Psoas muscle (tissue), 8 donors: Measurements from ENCODE around the gene MAOB. TPM values are rescaled to one million over a fixed set of nuclear protein-coding genes. Genes with fewer than 3 reads are reported as not detected.

Experiments
- ATAC-seq, 4 donors: fragments of 200-7000 bp; cut with Tn5 transposase; one replicate each; pipeline ENCODE4 v1.9.1; 2020; ENCODE audit warnings: moderate library complexity in 3 of 4, mild to moderate bottlenecking in 2 of 4
- DNase-seq, 2 donors: peaks; one replicate each; pipeline ENCODE4 v3.0.0-alpha.2; 2020
- H3K27ac ChIP-seq: fragments of 200-600 bp; one replicate; pipeline ENCODE4 v1.8.0; 2022
- H3K27me3 ChIP-seq, 3 donors: fragments of 200-600 bp in 1 of 3; one replicate each; pipeline versions ENCODE4 v1.6.1 to v1.8.0; 2013 to 2022; ENCODE audit warnings: low read length in 2 of 3, mild to moderate bottlenecking in 2 of 3, moderate library complexity in 1 of 3; ENCODE audit not compliant: insufficient read depth in 3 of 3
- H3K36me3 ChIP-seq, 2 donors: fragments of 200-600 bp in 1 of 2; one replicate each; pipeline versions ENCODE4 v1.6.1 to v1.8.0; 2013 to 2022; ENCODE audit warnings: low read depth in 1 of 2, mild to moderate bottlenecking in 1 of 2, moderate library complexity in 1 of 2; ENCODE audit not compliant: insufficient read depth in 1 of 2
- H3K4me1 ChIP-seq: fragments of 200-600 bp; one replicate; pipeline ENCODE4 v1.8.0; 2022
- H3K4me3 ChIP-seq: fragments of 200-600 bp; one replicate; pipeline ENCODE4 v1.8.0; 2022; ENCODE audit warnings: mild to moderate bottlenecking
- H3K9me3 ChIP-seq: fragments of 200-600 bp; one replicate; pipeline ENCODE4 v1.8.0; 2022
- CTCF ChIP-seq: fragments of 200-600 bp; IDR thresholded peaks from one replicate; pipeline ENCODE4 v1.8.0; 2022; ENCODE audit warnings: antibody characterized with exemption
- WGBS, 3 donors: extraction: QIAGEN DNeasy Blood & Tissue Kit; methylation state at CpG; one replicate each; pipeline versions ENCODE4 v1.1.6 to v1.1.7; 2013; 5-methylcytosine and 5-hydroxymethylcytosine counted together
- intact Hi-C, 2 donors: fragments of 100-400 bp; cut with DNase I; formaldehyde crosslinking; loops; one replicate each; pipeline versions ENCODE4 v1.11.0 to v1.14.2; 2022
- polyA plus RNA-seq, 3 donors: library from polyadenylated mRNA; stranded (reverse); fragments of 200-250 nt; gene quantifications; one replicate each; pipeline ENCODE4 v1.2.3, GENCODE V29; 2013
- total RNA-seq, 4 donors: library from RNA; stranded (reverse); fragmentation: NEBNext Ultra II Directional in 2 of 4; extraction: Animal tissue kit (Norgen Biotek cat#: 25700) in 2 of 4; gene quantifications; one replicate each; pipeline versions ENCODE4 v1.2.1 to v1.2.4, GENCODE V29; 2021 to 2023
- donor health status: healthy with polysubstance abuse.
- donor health status: DM: no; HTN: no; CAD: no; lungs with moderate emphysema.
- donor health status: Bipolar disorder and iron deficiency.
- donor health status: healthy.
- donor health status: DM: yes; HTN: yes; CAD: no.
- donor health status: DM: no; HTN: no; CAD: no.
- donor health status: DM: no; HTN: no; CAD: no.
- donor health status: DM: yes; HTN: yes; CAD: no.

The MAOB gene
- total and polyA plus RNA-seq, 7 donors, result 13.0 to 80.6 (median 42.6) TPM

- no peaks in the 10 kb centered on the region for H3K36me3 ChIP-seq
These were observed 34.9 kb downstream of the MAOB start for GRCh38 chrX:43847352-43847751.

GRCh38 chrX:43846558-43846957, 35.7 kb downstream of the MAOB start:
- H3K27ac ChIP-seq, result no peak overlapping the region
- no peaks in the 10 kb centered on the region for H3K9me3 ChIP-seq
- DNase-seq, result no peak
- H3K36me3 ChIP-seq, result no peaks in the 10 kb centered on the region
- peaks cover 0 to 4% (median 0%) of the 10 kb centered on the region in 3 donors for H3K27me3 ChIP-seq
- TF ChIP-seq CTCF, result no peak
- no peak for ATAC-seq
- H3K4me3 ChIP-seq, result no peak overlapping the region
- intact Hi-C loops, result no loop called here
- peaks cover 6% of the 10 kb centered on the region for H3K4me1 ChIP-seq

More at GRCh38 chrX:43847352-43847751, 34.9 kb downstream of the MAOB start:
- 94 to 100% (median 99%) methylated on average over 2 of the region's 2 CpGs for WGBS, 3 donors
- Histone ChIP-seq H3K9me3 (no peaks in the 10 kb centered on the region), H3K4me3 (no peak overlapping the region), H3K27me3 (peaks cover 0 to 6% (median 0%) of the 10 kb centered on the region in 3 donors), H3K4me1 (peaks cover 6% of the 10 kb centered on the region), H3K27ac (no peak overlapping the region)
- intact Hi-C loops, result no loop called here
- ATAC-seq, result no peak
- DNase-seq, result no peak
- no peak for TF ChIP-seq CTCF

- 70 to 80% (median 70%) methylated on average over 2 of the region's 2 CpGs for WGBS, 3 donors
- peaks cover 6% of the 10 kb centered on the region for H3K4me1 ChIP-seq
- DNase-seq (no peak), ATAC-seq (no peak)
- no peaks in the 10 kb centered on the region for H3K36me3 ChIP-seq
- H3K4me3 ChIP-seq, result no peak overlapping the region
- TF ChIP-seq CTCF, result no peak
- H3K9me3 ChIP-seq, result no peaks in the 10 kb centered on the region
- intact Hi-C loops, result no loop called here
- H3K27me3 ChIP-seq, result peaks cover 0 to 4% (median 0%) of the 10 kb centered on the region in 3 donors
- no peak overlapping the region for H3K27ac ChIP-seq
These were observed 36.5 kb downstream of the MAOB start for GRCh38 chrX:43845776-43846175.

- Histone ChIP-seq H3K4me3 (no peak overlapping the region), H3K9me3 (no peaks in the 10 kb centered on the region), H3K36me3 (no peaks in the 10 kb centered on the region), H3K27ac (no peak overlapping the region), H3K27me3 (peaks cover 0 to 8% (median 0%) of the 10 kb centered on the region in 3 donors), H3K4me1 (no peaks in the 10 kb centered on the region)
- DNase-seq, result no peak
- no peak for TF ChIP-seq CTCF
- intact Hi-C loops, result no loop called here
- ATAC-seq, result peak in 2 of 4 donors; percentile 40 to 66
- WGBS, 3 donors, result 51 to 93% (median 82%) methylated on average over 3 of the region's 3 CpGs
These were observed 42.0 kb downstream of the MAOB start for GRCh38 chrX:43840265-43840664.
